ENCODE data around the gene TEAD3.

DNA sequence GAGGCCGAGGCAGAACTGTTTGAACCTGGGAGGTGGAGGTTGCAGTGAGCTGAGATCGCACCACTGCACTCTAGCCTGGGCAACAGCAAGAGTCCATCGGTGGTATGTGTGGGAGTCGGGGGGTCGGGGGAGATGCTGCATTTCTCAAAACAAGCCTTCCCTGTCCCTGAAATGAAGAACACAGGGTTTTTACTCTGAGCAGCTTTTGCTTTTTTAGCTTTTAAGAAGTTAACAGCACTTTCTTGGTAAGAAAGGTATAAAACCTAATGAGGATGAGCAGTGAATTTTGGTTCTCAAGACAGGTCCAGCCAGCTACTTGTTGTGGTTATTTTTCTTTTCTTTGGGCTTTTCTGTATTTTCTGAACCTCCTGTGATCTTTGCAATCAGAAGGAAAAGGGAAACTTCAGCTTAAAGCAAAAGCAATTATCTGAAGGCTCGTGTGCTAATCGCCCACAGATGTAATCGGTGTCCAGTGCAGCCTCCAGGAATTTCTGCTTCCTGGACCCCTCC, 25.0 kb downstream of the TEAD3 start:
- TF ChIP-seq RCOR1 (IDR thresholded peaks at IDR 0.05; ENCODE audit: insufficient replicate concordance, low read length) = no peak
- no peak; the same call in 1 of the 2 replicates for TF ChIP-seq POLR2A (IDR thresholded peaks at IDR 0.05; ENCODE audit: low read depth, low read length)
- TF ChIP-seq, protein P1, sequence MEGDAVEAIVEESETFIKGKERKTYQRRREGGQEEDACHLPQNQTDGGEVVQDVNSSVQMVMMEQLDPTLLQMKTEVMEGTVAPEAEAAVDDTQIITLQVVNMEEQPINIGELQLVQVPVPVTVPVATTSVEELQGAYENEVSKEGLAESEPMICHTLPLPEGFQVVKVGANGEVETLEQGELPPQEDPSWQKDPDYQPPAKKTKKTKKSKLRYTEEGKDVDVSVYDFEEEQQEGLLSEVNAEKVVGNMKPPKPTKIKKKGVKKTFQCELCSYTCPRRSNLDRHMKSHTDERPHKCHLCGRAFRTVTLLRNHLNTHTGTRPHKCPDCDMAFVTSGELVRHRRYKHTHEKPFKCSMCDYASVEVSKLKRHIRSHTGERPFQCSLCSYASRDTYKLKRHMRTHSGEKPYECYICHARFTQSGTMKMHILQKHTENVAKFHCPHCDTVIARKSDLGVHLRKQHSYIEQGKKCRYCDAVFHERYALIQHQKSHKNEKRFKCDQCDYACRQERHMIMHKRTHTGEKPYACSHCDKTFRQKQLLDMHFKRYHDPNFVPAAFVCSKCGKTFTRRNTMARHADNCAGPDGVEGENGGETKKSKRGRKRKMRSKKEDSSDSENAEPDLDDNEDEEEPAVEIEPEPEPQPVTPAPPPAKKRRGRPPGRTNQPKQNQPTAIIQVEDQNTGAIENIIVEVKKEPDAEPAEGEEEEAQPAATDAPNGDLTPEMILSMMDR (conservative IDR thresholded peaks at IDR 0.05; ENCODE audit: low read depth, low read length) = no peak
- TF ChIP-seq BHLHE40 (IDR thresholded peaks at IDR 0.05; ENCODE audit: low read depth, low read length) = no peak
- TF ChIP-seq MAZ (IDR thresholded peaks at IDR 0.05; ENCODE audit: borderline replicate concordance, low read depth, low read length) = no peak
